GM21390 (cell line): ENCODE measurements around the gene AQP6.
A peak's percentile ranks its signal among the peaks of the same experiment; 100 is the strongest.
"Not testable (repeated sequence)": the region's sequence is repeated elsewhere in the genome, so short reads cannot be mapped to it uniquely, and the experiment has no call there.

ENCODE experiments used
- ATAC-seq: cut with Tn5 transposase; IDR thresholded peaks from one replicate; pipeline ENCODE4 v1.9.1; 2021; ENCODE audit not compliant: unreplicated experiment

Gene AQP6

GRCh38 chr12:49989400-49989799 lies 16.7 kb downstream of the AQP6 start:
- ATAC-seq = not testable (repeated sequence)

- no peak for ATAC-seq
Observed at GRCh38 chr12:49990273-49990672, 17.5 kb downstream of the AQP6 start.

DNA sequence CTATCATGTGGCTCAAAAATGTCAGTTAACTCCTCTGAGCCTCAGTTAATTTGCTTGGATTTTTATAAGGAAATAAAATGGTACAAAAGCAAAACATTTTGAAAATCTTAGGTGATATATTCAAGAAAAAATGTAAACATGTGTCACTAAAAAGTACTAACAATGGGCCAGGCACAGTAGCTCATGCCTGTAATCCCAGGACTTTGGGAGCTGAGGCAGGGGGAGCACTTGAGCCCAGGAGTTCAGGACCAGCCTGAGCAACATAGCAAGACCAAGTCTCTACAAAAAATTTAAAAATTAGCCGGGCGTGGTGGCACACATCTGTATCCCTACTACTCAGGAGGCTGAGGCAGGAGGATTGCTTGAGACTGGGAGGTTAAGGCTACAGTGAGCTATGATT lies 25.7 kb downstream of the AQP6 start:
- no peak for ATAC-seq

DNA sequence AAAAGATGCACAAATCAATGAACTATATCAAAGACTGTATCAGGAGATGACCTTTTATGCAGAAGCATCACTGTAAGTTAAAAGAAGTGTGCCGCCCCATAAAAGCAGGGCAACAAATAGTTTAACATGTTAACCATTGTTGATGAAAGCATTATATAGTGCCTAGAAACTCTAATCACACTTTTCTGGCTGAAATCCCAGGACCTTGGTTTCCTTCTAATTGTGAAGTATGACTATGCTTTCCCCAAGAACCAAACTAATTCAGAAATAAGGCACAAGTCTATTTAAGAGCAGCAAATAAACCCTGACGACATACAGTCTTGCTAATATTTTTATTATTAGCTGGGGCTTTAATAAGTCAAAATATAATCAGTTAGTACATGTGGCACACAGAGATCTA lies 30.8 kb downstream of the AQP6 start:
- no peak for ATAC-seq

DNA sequence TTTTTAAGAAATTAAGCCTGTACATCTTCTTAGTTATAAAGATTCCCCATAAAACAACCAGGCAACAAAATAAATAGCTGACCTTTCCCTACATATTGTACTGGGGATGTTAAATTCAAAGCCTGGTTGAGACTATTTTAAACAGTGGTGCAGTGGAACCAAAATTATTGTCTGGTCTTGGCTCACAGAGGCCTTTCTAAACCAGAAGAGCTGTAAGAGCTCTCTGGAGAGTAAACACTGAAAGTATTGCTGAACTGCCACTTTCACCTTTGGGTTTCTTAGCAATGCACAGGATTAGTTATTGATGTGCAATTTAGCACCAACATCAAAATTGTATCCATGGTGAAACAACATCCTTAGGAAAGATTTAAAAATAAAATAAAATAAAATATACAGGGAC lies 31.9 kb downstream of the AQP6 start:
- no peak for ATAC-seq

GRCh38 chr12:50005175-50005574 lies 32.4 kb downstream of the AQP6 start:
- ATAC-seq = no peak

- ATAC-seq = no peak
Observed at GRCh38 chr12:50006280-50006679, 33.5 kb downstream of the AQP6 start.

- no peak for ATAC-seq
Observed at GRCh38 chr12:50006754-50007442, 34.2 kb downstream of the AQP6 start.

- ATAC-seq = no peak
Observed at GRCh38 chr12:50013361-50014147, 40.8 kb downstream of the AQP6 start.

DNA sequence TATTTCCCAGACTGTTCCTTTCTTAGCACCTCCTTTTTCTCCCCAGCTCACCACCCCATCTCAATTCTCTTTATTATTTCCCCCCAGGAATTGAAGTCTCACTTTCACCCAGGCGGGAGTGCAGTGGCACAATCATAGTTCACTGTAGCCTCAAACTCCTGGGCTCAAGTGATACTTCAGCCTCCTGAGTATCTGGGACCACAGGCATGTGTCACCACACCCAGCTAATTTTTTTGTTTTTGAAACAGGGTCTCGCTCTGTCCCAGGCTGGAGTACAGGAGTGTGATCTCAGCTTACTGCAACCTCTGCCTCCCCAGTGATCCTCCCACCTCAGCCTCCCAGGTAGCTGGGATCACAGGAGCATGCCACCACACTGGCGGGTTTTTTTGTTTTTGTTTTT lies 41.6 kb downstream of the AQP6 start:
- ATAC-seq = no peak

DNA sequence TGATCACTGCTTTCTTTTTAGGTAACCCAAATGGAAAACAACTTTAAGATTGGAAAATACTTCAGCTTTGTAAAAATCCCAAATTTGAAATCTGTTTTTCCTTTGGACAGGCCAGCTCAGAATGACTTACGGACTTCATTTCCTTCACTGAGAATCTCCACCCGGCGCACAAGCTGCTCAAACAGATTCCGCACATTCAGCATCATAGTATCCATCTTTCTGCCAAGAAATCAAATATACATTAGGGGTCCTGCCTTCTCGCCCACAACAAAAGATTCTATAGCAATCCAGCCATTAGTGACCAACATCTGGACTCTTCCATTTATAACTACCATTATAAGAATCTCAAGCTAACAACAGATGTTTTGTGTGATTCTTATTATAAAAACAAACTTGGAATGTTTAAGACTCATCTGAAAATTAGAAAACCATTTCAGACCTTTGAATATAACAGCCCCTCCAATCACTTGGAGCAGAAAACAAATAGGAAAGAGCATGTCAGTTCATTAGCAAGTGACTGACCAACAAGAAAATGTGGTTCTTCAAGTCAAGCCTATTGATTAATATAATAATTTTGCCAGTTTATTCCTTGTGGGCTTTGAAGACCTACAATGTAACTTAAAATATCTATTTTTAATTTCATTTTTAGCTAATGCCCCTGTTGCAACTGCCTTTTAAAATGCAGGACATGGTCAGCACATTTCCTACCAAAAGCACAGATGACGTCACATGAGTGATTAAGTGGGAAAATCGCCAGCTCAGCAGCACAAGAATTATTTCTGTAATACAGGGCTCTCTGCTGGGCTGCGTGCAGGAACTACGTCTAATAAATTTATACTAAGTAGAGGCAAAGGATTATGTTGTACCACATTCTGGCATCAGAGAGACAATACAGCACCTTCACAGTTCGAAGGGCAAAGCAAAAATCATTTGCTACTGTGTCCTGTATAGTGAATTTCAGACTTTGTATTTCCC lies 44.0 kb downstream of the AQP6 start:
- no peak for ATAC-seq

GRCh38 chr12:50017641-50018040 lies 44.9 kb downstream of the AQP6 start:
- no peak for ATAC-seq

DNA sequence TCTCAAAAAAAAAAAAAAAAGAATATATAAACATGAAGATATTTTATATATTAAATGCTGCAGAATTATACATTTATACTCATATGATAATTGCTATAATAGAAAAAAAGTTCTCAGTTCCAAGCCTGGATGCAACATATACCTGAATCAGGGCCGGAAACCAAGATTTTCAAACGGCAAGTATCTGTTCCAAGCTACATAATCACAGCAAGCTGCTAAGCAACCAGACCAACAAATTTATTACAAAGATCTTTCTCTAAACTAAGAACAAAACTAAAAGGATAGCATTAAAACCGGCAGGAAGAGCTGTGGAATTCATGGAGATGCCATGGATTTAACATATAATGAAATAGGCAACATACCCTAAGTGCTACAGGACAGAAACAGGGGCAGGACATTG lies 45.4 kb downstream of the AQP6 start:
- ATAC-seq = no peak

GRCh38 chr12:50018968-50019367 lies 46.2 kb downstream of the AQP6 start:
- no peak for ATAC-seq

GRCh38 chr12:50019524-50019923 lies 46.8 kb downstream of the AQP6 start:
- no peak for ATAC-seq

GRCh38 chr12:50021031-50021430 lies 48.3 kb downstream of the AQP6 start:
- ATAC-seq = no peak

DNA sequence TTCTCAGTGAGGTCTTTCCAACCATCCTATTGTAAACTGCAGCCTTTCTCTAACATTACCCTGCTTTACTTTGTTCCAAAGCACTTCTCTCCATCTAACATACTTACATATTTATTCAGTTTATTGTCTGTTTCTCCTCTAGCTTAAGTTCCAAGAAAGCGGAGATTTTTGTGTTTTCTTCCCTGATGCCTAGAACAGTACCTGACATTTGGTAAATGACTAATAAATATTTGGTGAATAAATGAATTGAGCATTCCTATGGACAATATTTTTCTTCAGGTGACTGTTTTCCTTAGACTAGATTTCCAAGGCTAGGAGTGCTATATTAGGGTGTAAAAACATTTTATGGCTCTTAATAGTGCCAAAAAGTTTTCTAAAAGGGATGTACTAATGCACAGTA lies 50.2 kb downstream of the AQP6 start:
- no peak for ATAC-seq

GRCh38 chr12:50024227-50024626 lies 51.5 kb downstream of the AQP6 start:
- no peak for ATAC-seq

GRCh38 chr12:50024805-50025186 lies 52.0 kb downstream of the AQP6 start:
- peak; percentile 18 for ATAC-seq

DNA sequence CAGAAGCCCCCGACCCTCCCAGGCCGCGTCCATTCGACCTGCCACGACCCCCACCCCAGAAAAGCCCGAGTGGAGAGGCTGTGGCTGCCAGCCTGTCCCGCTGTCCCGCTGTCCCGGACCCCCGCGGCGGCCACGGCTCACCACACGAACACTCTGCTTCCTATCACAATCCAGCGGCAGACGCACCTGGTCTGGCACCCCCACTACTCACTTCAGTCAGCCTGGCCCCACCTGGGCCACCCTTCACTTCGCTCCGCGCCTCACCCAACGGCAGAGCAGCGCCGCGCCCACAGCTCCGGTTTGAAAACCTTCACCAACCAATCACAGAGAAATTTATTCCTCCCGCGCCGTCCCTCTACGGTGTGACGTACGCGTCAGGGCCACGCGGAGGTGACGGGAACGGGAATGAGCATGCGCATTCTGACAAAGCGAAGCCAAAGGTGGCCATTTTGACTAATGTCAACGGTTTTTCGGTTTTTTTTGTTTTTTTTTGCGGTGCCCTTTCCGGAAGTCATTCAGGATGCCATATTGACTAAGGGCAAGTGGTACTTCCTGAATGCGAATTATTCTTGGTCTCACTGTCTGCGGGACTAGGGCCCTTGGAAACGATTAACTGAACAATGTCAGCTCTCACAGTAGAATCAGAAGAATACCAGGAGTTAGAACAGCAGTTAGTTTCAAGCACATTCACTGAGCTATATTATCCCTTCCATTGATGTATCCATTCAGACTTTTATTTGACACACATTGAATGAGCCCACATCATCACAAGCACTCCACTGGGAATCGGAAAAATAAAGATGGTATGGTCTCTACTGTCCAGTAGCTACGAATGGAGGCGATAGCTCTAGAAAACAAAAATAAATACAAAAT lies 52.7 kb downstream of the AQP6 start, which contains the start of gene RACGAP1:
RACGAP1 (minus strand) TSS at position 308 of the 873 bp plus-strand sequence. CDS start 8,779 bp downstream, outside the sequence.
- peak; percentile 96 for ATAC-seq
